GM23338 (cell line): ENCODE measurements around the gene TERB1. TPM values are rescaled to one million over a fixed set of nuclear protein-coding genes. Genes with fewer than 3 reads are reported as not detected.

Experiments used
- ATAC-seq: fragments of 200-7000 bp; cut with Tn5 transposase; 3 replicates; pipeline ENCODE4 v1.9.1; 2020
- DNase-seq: peaks from one replicate; pipeline ENCODE4 v3.0.0-alpha.2; 2015; ENCODE audit warnings: low spot score
- H2AFZ ChIP-seq: fragments of 200-600 bp; sonication (generic); 2 replicates; pipeline ENCODE4 v1.8.0; 2016; ENCODE audit warnings: antibody characterized with exemption, mild to moderate bottlenecking, moderate library complexity
- H3F3A ChIP-seq: fragments of 200-600 bp; sonication (generic); replicated peaks from 2 replicates; pipeline ENCODE4 v1.8.0; 2017; ENCODE audit warnings: antibody characterized with exemption, mixed run types, low read depth
- H3K27ac ChIP-seq: fragments of 200-600 bp; sonication (generic); 2 replicates; pipeline ENCODE4 v1.6.1; 2016; ENCODE audit warnings: low read depth
- H3K27me3 ChIP-seq: fragments of 200-600 bp; sonication (generic); 2 replicates; pipeline ENCODE4 v1.8.0; 2016; ENCODE audit warnings: mild to moderate bottlenecking, mixed run types, moderate library complexity; ENCODE audit not compliant: insufficient read depth
- H3K36me3 ChIP-seq: fragments of 200-600 bp; sonication (generic); 2 replicates; pipeline ENCODE4 v1.8.0; 2016; ENCODE audit warnings: mild to moderate bottlenecking; ENCODE audit not compliant: insufficient read depth
- H3K4me1 ChIP-seq: fragments of 200-600 bp; sonication (generic); 2 replicates; pipeline ENCODE4 v1.8.0; 2016; ENCODE audit warnings: mild to moderate bottlenecking, moderate library complexity; ENCODE audit not compliant: insufficient read depth
- H3K4me2 ChIP-seq: fragments of 200-600 bp; sonication (generic); 2 replicates; pipeline ENCODE4 v1.7.1; 2017; ENCODE audit warnings: mixed run types
- H3K4me3 ChIP-seq: fragments of 200-600 bp; sonication (generic); 2 replicates; pipeline ENCODE4 v1.6.1; 2016; ENCODE audit warnings: mixed run types
- H3K79me2 ChIP-seq: fragments of 200-600 bp; sonication (generic); replicated peaks from 2 replicates; pipeline ENCODE4 v1.8.0; 2017; ENCODE audit warnings: mild to moderate bottlenecking; ENCODE audit not compliant: insufficient read depth
- H3K9me2 ChIP-seq: fragments of 200-600 bp; sonication (generic); 2 replicates; pipeline ENCODE4 v1.8.0; 2017; ENCODE audit not compliant: insufficient read depth
- H4K20me1 ChIP-seq: fragments of 200-600 bp; sonication (generic); replicated peaks from 2 replicates; pipeline ENCODE4 v1.8.0; 2017; ENCODE audit warnings: mild to moderate bottlenecking; ENCODE audit not compliant: insufficient read depth
- H3K27ac Mint-ChIP-seq: 2 replicates; pipeline ENCODE4 v1.8.0; 2020; ENCODE audit warnings: inconsistent platforms, mild to moderate bottlenecking, moderate library complexity, mixed read lengths
- H3K27me3 Mint-ChIP-seq: 3 replicates; pipeline ENCODE4 v1.8.0; 2022; ENCODE audit warnings: low read depth, mild to moderate bottlenecking, moderate library complexity, mixed read lengths, inconsistent platforms; ENCODE audit not compliant: insufficient read depth, poor library complexity
- H3K36me3 Mint-ChIP-seq: 3 replicates; pipeline ENCODE4 v1.8.0; 2021; ENCODE audit warnings: low read depth, mild to moderate bottlenecking, inconsistent platforms, moderate library complexity, mixed read lengths
- H3K4me1 Mint-ChIP-seq: 3 replicates; pipeline ENCODE4 v1.8.0; 2020; ENCODE audit warnings: mild to moderate bottlenecking, inconsistent platforms, mixed read lengths
- H3K4me3 Mint-ChIP-seq: 3 replicates; pipeline ENCODE4 v1.8.0; 2021; ENCODE audit warnings: moderate library complexity, mild to moderate bottlenecking, inconsistent platforms, mixed read lengths
- H3K9me3 Mint-ChIP-seq: 3 replicates; pipeline ENCODE4 v1.8.0; 2020; ENCODE audit warnings: moderate library complexity, mild to moderate bottlenecking, inconsistent platforms, mixed read lengths
- CREB1 ChIP-seq: fragments of 250-450 bp; sonication (Bioruptor Pico); IDR thresholded peaks from 2 replicates; pipeline ENCODE4 v1.5.0; 2020; ENCODE audit warnings: low read depth, mild to moderate bottlenecking, moderate library complexity
- EZH2phosphoT487 ChIP-seq: fragments of 200-600 bp; sonication (generic); IDR thresholded peaks from one replicate; pipeline ENCODE4 v1.8.1; 2018; ENCODE audit warnings: antibody characterized with exemption; ENCODE audit not compliant: unreplicated experiment
- POLR2AphosphoS5 ChIP-seq: IDR thresholded peaks from 2 replicates; pipeline ENCODE4 v1.6.1; 2016; ENCODE audit warnings: antibody characterized with exemption, low read depth
- polyA plus RNA-seq: library from polyadenylated mRNA; unstranded; fragments of >200 nt; fragmentation: Nextera tagmentation; extraction: Ambion mirVana; gene quantifications from 2 replicates; pipeline ENCODE4 v1.2.1, GENCODE V29; 2016
- total RNA-seq: library from RNA; depleted of rRNA; stranded (reverse); fragments of >200 nt; shearing (Covaris generic); gene quantifications from 2 replicates; pipeline ENCODE4 v1.2.3, GENCODE V29; 2014
- TF ChIP-seq, protein P1 (sequence below): fragments of 250-450 bp; sonication (Bioruptor Pico); IDR thresholded peaks from 2 replicates; pipeline ENCODE4 v1.5.0; 2020; ENCODE audit warnings: mild to moderate bottlenecking, moderate library complexity
- TF ChIP-seq, protein P2 (sequence below), 2 experiments: fragments of 200-600 bp in 1 of 2; sonication (generic) in 1 of 2; conservative IDR thresholded peaks; 2 replicates each; pipeline versions ENCODE4 v1.5.1 to v1.6.1; 2016 to 2017; ENCODE audit warnings: antibody characterized with exemption in 2 of 2, low read depth in 2 of 2, mild to moderate bottlenecking in 2 of 2, moderate library complexity in 1 of 2

TERB1 gene
- total and polyA plus RNA-seq, 2 experiments from 2014 or later, result not detected

DNA sequence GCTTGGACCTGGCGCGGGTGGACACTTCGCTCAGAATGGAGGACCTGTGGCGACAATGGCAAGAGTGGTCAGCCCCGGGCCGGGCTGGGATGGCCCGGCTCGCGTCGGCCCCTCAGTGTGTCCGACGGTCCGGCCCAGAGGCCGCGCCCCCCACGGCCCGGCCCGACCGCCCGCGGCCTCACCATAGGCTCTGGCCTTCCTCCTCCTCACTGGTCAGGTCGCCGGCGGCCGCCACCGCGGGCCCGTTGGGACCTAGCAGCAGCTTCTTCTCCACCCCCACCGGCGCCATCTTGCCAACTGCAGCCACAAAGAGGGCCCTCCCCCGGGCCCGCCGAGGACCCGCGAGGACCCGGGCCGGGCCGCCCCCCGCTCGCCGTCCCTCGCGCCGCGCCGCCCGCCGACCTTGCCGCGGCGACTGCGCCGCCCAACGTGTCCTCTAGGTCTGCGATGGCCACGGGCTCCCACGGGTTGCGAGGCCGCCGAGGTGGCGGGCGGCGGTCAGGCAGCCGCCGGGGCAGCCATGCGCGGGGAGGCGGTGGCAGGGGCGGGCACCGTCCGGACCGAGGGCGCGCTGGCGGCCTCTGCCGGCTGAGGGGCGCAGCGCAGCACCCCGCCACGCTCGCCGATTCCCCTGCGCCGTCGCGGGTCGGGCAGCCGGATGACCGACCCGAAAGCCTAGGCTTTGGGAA is 49.9 kb downstream of the TERB1 start, which contains the start of gene DYNC1LI2:
Gene DYNC1LI2 (minus strand): TSS at position 307 of the 689 bp plus-strand sequence. CDS start 18 bp downstream, at position 289.
- H3K4me2 ChIP-seq, result peak within 1 kb of the TSS; percentile 98
- H3K4me3 Mint-ChIP-seq, result peak within 1 kb of the TSS; percentile 91
- no peaks in the 10 kb centered on the region for H3K9me2 ChIP-seq
- H3K27ac Mint-ChIP-seq, result peak within 1 kb of the TSS; percentile 92
- ATAC-seq (peak; percentile 87), DNase-seq (peak; percentile 83)
- peaks cover 49% of the 10 kb centered on the region for H3K79me2 ChIP-seq
- H3K27ac ChIP-seq, result peak within 1 kb of the TSS; percentile 79; the same call in 1 of the 2 replicates
- H3K4me3 ChIP-seq, result peak within 1 kb of the TSS; percentile 98
- TF ChIP-seq EZH2phosphoT487, result no peak
- TF ChIP-seq, protein P1, sequence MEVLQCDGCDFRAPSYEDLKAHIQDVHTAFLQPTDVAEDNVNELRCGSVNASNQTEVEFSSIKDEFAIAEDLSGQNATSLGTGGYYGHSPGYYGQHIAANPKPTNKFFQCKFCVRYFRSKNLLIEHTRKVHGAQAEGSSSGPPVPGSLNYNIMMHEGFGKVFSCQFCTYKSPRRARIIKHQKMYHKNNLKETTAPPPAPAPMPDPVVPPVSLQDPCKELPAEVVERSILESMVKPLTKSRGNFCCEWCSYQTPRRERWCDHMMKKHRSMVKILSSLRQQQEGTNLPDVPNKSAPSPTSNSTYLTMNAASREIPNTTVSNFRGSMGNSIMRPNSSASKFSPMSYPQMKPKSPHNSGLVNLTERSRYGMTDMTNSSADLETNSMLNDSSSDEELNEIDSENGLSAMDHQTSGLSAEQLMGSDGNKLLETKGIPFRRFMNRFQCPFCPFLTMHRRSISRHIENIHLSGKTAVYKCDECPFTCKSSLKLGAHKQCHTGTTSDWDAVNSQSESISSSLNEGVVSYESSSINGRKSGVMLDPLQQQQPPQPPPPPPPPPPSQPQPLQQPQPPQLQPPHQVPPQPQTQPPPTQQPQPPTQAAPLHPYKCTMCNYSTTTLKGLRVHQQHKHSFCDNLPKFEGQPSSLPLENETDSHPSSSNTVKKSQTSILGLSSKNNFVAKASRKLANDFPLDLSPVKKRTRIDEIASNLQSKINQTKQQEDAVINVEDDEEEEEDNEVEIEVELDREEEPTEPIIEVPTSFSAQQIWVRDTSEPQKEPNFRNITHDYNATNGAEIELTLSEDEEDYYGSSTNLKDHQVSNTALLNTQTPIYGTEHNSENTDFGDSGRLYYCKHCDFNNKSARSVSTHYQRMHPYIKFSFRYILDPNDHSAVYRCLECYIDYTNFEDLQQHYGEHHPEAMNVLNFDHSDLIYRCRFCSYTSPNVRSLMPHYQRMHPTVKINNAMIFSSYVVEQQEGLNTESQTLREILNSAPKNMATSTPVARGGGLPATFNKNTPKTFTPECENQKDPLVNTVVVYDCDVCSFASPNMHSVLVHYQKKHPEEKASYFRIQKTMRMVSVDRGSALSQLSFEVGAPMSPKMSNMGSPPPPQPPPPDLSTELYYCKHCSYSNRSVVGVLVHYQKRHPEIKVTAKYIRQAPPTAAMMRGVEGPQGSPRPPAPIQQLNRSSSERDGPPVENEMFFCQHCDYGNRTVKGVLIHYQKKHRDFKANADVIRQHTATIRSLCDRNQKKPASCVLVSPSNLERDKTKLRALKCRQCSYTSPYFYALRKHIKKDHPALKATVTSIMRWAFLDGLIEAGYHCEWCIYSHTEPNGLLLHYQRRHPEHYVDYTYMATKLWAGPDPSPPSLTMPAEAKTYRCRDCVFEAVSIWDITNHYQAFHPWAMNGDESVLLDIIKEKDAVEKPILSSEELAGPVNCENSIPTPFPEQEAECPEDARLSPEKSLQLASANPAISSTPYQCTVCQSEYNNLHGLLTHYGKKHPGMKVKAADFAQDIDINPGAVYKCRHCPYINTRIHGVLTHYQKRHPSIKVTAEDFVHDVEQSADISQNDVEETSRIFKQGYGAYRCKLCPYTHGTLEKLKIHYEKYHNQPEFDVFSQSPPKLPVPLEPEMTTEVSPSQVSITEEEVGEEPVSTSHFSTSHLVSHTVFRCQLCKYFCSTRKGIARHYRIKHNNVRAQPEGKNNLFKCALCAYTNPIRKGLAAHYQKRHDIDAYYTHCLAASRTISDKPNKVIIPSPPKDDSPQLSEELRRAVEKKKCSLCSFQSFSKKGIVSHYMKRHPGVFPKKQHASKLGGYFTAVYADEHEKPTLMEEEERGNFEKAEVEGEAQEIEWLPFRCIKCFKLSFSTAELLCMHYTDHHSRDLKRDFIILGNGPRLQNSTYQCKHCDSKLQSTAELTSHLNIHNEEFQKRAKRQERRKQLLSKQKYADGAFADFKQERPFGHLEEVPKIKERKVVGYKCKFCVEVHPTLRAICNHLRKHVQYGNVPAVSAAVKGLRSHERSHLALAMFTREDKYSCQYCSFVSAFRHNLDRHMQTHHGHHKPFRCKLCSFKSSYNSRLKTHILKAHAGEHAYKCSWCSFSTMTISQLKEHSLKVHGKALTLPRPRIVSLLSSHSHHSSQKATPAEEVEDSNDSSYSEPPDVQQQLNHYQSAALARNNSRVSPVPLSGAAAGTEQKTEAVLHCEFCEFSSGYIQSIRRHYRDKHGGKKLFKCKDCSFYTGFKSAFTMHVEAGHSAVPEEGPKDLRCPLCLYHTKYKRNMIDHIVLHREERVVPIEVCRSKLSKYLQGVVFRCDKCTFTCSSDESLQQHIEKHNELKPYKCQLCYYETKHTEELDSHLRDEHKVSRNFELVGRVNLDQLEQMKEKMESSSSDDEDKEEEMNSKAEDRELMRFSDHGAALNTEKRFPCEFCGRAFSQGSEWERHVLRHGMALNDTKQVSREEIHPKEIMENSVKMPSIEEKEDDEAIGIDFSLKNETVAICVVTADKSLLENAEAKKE (CRISPR knock-in tag), result no peak
- TF ChIP-seq CREB1, result no peak; the same call in 1 of the 2 replicates
- peak; percentile 68 for TF ChIP-seq POLR2AphosphoS5
- TF ChIP-seq, protein P2, sequence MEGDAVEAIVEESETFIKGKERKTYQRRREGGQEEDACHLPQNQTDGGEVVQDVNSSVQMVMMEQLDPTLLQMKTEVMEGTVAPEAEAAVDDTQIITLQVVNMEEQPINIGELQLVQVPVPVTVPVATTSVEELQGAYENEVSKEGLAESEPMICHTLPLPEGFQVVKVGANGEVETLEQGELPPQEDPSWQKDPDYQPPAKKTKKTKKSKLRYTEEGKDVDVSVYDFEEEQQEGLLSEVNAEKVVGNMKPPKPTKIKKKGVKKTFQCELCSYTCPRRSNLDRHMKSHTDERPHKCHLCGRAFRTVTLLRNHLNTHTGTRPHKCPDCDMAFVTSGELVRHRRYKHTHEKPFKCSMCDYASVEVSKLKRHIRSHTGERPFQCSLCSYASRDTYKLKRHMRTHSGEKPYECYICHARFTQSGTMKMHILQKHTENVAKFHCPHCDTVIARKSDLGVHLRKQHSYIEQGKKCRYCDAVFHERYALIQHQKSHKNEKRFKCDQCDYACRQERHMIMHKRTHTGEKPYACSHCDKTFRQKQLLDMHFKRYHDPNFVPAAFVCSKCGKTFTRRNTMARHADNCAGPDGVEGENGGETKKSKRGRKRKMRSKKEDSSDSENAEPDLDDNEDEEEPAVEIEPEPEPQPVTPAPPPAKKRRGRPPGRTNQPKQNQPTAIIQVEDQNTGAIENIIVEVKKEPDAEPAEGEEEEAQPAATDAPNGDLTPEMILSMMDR (conservative IDR thresholded peaks at IDR 0.05; ENCODE audit: low read depth in 2 of 2), result peak; percentile 53 to 74
- H3K4me1 ChIP-seq, result peaks cover 10% of the 10 kb centered on the region
- H4K20me1 ChIP-seq, result peaks cover 30% of the 10 kb centered on the region
- H3K4me1 Mint-ChIP-seq, result peaks cover 22% of the 10 kb centered on the region
- H3K27me3 ChIP-seq, result no peaks in the 10 kb centered on the region
- H2AFZ ChIP-seq, result peak within 1 kb of the TSS; percentile 94
- no peaks in the 10 kb centered on the region; the same call in 1 of the 2 replicates for H3F3A ChIP-seq
- peaks cover 25% of the 10 kb centered on the region for H3K36me3 ChIP-seq
- peaks cover 42% of the 10 kb centered on the region for H3K36me3 Mint-ChIP-seq
- peaks cover 2% of the 10 kb centered on the region for H3K27me3 Mint-ChIP-seq
- no peaks in the 10 kb centered on the region for H3K9me3 Mint-ChIP-seq
